Measurements from ENCODE around the gene RYR2.

RYR2 gene

DNA sequence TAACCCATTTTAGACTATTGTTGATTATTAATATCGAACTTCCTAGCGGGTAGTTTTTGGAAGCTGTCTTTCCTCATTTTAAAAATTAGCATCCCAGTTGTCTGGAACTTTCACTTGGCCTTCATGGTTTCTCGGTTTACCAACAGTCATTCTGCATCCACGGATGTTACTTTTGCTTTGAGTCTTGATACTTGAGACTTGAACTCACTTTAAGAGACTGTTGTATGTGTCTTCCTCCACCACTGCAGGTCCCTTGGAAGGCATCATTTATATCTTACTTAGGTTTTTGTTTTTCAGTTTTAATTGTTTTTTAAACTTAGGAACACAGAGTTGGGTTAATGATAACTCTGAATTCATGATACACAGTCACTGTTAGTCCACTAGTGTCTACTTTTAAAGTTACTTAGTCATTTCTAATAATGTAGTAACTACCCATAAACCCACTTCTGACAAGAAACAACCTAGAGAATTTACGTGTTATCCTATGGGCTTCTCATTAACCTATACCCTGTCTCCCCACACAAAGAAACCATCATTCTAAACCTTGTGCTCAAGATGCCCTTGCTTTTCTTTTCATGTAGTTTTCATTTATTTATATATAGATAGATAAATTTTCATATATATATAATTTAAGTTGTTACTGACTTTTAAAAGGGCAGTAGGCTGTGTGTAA, 696.1 kb downstream of the RYR2 start:
- no peak for DNase-seq (ENCODE audit: low read depth)

GRCh38 chr1:237740846-237741245, 698.9 kb downstream of the RYR2 start:
- DNase-seq (ENCODE audit: low read depth) = no peak

DNA sequence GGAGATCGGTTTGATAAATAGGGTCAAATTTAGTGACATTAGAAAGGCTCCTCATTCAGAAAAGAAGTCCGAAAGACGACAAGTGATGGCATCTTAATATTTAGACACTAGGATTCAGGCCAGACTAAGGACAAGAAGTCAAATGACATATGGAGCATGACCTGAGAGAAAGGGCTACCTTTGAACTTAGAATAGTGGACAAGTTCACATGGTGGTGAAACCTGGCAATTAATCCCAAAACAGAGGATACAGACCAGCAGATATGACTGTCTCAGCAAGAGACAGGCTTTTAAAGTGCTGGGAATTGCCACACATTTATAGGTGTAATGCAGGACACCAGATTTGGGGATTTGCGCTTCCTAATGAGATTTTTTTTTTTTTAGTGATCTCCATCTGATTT, 703.6 kb downstream of the RYR2 start:
- no peak for DNase-seq (ENCODE audit: low read depth)

- no peak for DNase-seq (ENCODE audit: low read depth)
Measured at GRCh38 chr1:237748171-237748960, 706.4 kb downstream of the RYR2 start.

DNA sequence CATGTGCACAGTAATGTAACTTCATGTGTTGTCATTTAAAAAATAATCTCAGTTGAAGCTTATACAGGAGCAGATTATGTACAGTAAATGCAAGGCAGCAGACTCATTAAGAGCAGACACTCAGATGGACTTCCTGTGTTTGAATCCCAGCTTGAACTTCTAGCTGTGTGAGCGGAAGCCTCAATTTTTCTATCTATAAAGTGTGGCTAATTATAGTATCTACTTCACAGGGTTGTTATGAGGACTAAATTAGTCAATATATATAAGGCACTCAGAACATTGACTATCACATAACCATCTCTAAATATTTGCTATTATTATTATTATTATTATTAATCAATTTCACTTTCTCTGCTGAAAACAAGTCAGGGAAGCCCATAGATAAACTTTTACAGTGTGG, 707.1 kb downstream of the RYR2 start:
- no peak for DNase-seq (ENCODE audit: low read depth)

GRCh38 chr1:237751090-237751489, 709.1 kb downstream of the RYR2 start:
- no peak for DNase-seq (ENCODE audit: low read depth)

- no peak for DNase-seq (ENCODE audit: low read depth)
Measured at GRCh38 chr1:237754627-237755026, 712.6 kb downstream of the RYR2 start.

DNA sequence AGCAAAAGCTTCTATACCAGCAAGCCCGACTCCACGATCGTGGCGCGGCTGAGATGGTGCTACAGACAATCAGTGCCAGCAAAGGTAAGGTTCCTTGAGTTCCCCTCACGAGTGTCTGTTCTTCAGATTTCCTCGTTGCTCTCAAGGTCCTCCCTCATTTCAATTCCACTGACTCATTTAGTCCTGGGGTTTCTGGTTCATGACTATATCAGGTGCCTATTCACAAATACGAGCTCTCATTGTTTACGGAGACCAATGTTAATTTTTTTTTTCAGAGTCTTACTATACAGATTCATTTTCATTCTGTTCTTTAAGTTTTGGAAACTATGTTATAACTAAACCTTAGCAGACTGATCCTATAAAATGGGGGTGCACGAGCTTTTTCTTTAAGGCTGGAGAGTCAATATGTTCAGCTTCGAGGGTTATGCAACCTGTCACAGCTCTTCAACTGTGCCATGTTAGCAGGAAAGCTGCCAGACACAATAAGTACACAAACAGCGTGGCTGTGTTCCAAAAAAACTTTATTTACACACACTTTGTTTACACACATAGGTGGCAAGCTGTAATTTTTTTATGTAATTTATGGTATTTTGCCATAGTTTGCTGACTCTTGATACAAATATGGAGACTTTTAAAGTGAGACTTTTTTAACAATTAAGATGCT, 714.5 kb downstream of the RYR2 start:
- no peak for DNase-seq (ENCODE audit: low read depth)

GRCh38 chr1:237759377-237759776, 717.4 kb downstream of the RYR2 start:
- DNase-seq (ENCODE audit: low read depth) = no peak

- no peak for DNase-seq (ENCODE audit: low read depth)
Measured at GRCh38 chr1:237760951-237761350, 719.0 kb downstream of the RYR2 start.

DNA sequence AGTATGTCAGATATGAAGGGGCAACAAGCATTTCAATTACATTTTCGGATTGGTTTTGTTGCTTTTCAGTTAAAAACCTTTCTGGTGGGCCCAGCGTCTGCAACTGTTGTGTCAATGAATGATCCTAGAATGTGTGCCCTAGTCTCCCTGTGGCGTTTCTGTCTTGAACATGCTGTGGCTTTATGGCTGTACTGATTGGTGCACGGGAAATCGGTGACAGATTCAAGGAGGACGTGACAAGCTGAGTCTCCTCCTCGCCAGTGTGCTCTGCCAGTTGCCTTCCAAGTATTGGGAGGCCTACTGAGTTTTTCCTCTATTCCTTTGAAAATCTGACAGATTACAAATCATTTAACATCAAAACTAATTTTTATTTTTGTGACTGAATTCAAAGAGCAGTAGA, 721.2 kb downstream of the RYR2 start:
- no peak for DNase-seq (ENCODE audit: low read depth)

DNA sequence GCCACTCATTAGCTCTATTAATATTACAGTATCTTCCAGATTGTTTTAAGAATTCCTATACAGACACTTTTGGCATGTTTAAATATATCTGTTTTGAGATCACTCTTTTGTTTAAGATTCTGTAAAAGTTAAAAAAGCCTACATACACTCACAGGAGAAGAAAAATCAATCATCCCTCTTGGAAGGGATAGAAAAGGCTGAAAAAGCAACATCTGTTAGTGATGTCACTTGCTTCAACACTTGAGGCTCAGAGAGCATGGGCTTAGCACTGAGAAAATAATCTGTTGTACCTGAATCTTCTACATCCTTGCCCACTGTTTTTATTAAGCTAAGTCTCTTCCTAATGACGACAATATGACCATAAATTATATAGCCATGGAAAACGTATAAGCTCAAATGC, 721.8 kb downstream of the RYR2 start:
- DNase-seq (ENCODE audit: low read depth) = no peak

GRCh38 chr1:237769916-237770315, 727.9 kb downstream of the RYR2 start:
- no peak for DNase-seq (ENCODE audit: low read depth)

- no peak for DNase-seq (ENCODE audit: low read depth)
Measured at GRCh38 chr1:237772009-237772408, 730.0 kb downstream of the RYR2 start.

DNA sequence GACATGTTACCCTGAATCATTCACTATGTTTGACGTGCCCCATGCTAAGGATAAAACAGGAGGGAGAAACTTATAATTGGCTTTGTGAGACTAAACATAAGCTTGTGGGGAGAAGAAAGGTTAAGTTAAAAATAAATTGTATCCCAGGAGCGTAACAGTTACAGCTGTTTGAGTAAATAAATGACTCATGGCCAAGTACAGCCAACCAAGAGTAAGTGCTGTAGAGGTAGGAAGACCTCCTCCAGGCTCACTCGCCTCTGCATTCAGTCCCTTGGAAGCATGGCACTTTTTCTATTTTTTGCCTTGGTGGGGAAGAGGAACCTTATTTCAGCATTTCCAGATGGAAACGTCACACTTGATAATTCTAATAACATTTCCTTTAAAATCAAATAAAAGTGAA, 732.3 kb downstream of the RYR2 start:
- DNase-seq (ENCODE audit: low read depth) = no peak

GRCh38 chr1:237779356-237779755, 737.4 kb downstream of the RYR2 start:
- DNase-seq (ENCODE audit: low read depth) = no peak

- no peak for DNase-seq (ENCODE audit: low read depth)
Measured at GRCh38 chr1:237786066-237786719, 744.2 kb downstream of the RYR2 start.

DNA sequence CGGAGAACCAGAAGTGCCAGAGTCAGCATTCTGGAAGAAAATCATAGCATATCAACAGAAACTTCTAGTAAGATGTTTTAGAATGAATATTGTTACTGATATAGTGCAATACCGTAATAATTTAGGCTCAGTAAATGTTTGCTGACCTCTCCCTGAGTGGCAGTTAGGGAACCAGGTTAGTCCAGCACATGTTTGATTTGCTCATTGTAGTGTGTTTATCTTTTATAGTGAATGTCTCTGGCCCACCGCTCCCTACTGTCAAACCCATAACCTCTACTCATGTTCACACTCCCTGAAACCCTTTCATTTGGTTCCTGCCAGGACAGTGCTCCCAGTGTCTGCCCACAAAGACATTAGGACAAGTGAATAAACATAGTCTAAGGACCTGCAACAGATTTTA, 746.1 kb downstream of the RYR2 start:
- no peak for DNase-seq (ENCODE audit: low read depth)

DNA sequence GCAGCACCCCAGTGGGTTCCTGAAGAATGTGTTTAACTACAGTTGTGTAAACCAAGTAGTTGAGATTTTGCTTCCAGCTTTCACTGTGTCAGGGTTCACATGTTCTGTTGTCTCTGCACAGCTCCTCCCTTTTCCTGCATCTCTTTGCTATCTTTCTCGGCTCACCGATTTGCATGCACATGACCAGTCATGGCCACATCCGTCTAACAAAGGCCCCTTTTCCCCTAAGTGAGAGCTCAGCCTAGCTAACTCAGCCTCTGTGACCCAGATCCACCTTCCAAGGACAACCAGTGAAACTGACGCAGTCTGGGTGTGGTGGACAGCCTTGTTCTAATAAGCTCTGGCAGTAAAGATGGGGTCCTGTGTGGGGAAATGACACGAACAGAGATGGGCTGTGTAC, 747.6 kb downstream of the RYR2 start:
- DNase-seq (ENCODE audit: low read depth) = no peak

DNA sequence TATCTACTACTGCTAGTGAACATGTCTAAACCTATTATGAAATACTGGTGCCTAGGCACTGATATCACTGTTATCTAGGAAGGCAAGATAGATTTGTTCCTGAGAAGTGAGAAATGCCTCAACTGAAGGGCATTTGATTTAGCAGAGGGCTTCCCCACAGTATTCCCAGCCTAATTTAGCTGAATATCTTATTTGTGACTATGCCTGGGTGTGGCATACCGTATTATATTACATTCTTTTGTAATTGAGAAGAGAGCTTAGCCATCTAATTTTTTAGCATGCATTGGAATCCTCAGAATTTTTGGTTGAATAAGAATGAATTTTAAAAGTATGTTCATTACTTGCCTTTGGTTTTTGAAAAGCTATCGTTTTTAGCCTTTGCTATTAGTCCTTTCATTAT, 749.6 kb downstream of the RYR2 start:
- no peak for DNase-seq (ENCODE audit: low read depth)

GRCh38 chr1:237792149-237792548, 750.2 kb downstream of the RYR2 start:
- no peak for DNase-seq (ENCODE audit: low read depth)

- no peak for DNase-seq (ENCODE audit: low read depth)
Measured at GRCh38 chr1:237792726-237793125, 750.7 kb downstream of the RYR2 start.

- no peak for DNase-seq (ENCODE audit: low read depth)
Measured at GRCh38 chr1:237794071-237794470, 752.1 kb downstream of the RYR2 start.

Measured in stimulated activated CD8-positive, alpha-beta memory T cell treated with anti-CD3 and anti-CD28 coated beads, Interleukin-7, amount 100 ng/mL, for 24 hours (primary cell).